ENCODE measurements around the gene POC1B.

The POC1B gene

DNA sequence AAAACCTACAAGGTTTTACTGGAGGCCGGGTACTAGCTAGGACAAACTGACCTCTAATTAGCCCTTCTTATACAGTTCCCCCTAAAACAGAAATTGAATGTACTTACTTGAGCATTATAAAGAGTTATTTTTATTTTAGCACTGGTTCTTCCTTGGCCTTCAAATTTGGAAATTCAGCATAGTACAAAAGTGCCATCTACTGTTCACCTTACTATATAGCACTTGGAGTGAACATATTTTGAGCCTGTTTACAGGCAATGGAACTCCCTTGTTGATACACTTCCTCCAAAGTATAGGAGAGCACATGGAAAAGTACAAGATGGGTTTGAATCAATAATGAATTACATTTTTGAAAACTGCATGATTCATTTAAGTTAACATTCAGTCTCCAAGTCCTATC is 3.9 kb upstream of the POC1B start:
- H3K4me3 ChIP-seq (ENCODE audit: low read length), result no peak overlapping the region
- H3K4me1 ChIP-seq (ENCODE audit: control insufficient read depth, low read depth, low read length), result no peaks in the 10 kb centered on the region
- no peaks in the 10 kb centered on the region for H3K27me3 ChIP-seq (ENCODE audit: control insufficient read depth, insufficient read depth, low read length)
- H3K36me3 ChIP-seq (ENCODE audit: control insufficient read depth, low read depth, low read length), result no peaks in the 10 kb centered on the region
- H3K9ac ChIP-seq (ENCODE audit: low read length), result no peak overlapping the region
- no peak overlapping the region for H3K27ac ChIP-seq (ENCODE audit: low read length)
- no peaks in the 10 kb centered on the region for H3K9me3 ChIP-seq (ENCODE audit: control insufficient read depth, low read depth, low read length)

DNA sequence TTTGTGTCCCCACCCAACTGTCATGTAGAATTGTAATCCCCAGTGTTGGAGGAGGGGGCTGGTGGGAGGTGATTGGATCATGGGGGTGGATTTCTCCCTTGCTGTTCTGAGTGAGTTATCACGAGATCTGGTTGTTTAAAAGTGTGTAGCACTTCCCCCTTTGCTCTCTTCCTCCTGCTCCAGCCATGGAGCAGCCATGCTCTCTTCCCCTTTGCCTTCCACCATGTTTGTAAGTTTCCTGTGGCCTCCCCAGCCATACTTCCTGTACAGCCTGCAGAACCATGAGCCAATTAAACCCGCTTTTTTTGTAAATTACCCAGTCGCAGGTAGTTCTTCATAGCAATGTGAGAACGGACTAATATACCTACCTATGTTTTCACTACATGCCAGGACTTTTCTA is 2.6 kb upstream of the POC1B start:
- H3K36me3 ChIP-seq (ENCODE audit: control insufficient read depth, low read depth, low read length), result no peaks in the 10 kb centered on the region
- no peak overlapping the region for H3K9ac ChIP-seq (ENCODE audit: low read length)
- H3K9me3 ChIP-seq (ENCODE audit: control insufficient read depth, low read depth, low read length), result no peaks in the 10 kb centered on the region
- H3K27me3 ChIP-seq (ENCODE audit: control insufficient read depth, insufficient read depth, low read length), result no peaks in the 10 kb centered on the region
- no peak overlapping the region for H3K4me3 ChIP-seq (ENCODE audit: low read length)
- no peak overlapping the region for H3K27ac ChIP-seq (ENCODE audit: low read length)
- H3K4me1 ChIP-seq (ENCODE audit: control insufficient read depth, low read depth, low read length), result peaks cover 3% of the 10 kb centered on the region

- Histone ChIP-seq H3K9ac (ENCODE audit: low read length) (peak overlapping the region; percentile 72), H3K27me3 (ENCODE audit: control insufficient read depth, insufficient read depth, low read length) (no peaks in the 10 kb centered on the region), H3K4me3 (ENCODE audit: low read length) (peak overlapping the region; percentile 91), H3K9me3 (ENCODE audit: control insufficient read depth, low read depth, low read length) (no peaks in the 10 kb centered on the region), H3K4me1 (ENCODE audit: control insufficient read depth, low read depth, low read length) (peaks cover 3% of the 10 kb centered on the region), H3K36me3 (ENCODE audit: control insufficient read depth, low read depth, low read length) (no peaks in the 10 kb centered on the region), H3K27ac (ENCODE audit: low read length) (no peak overlapping the region)
Measured at GRCh38 chr12:89525305-89525823, 483 bp downstream of the POC1B start.

- Histone ChIP-seq H3K4me1 (ENCODE audit: control insufficient read depth, low read depth, low read length) (peaks cover 3% of the 10 kb centered on the region), H3K4me3 (ENCODE audit: low read length) (peak within 1 kb of the TSS; percentile 91), H3K36me3 (ENCODE audit: control insufficient read depth, low read depth, low read length) (no peaks in the 10 kb centered on the region), H3K9ac (ENCODE audit: low read length) (peak within 1 kb of the TSS; percentile 72), H3K9me3 (ENCODE audit: control insufficient read depth, low read depth, low read length) (no peaks in the 10 kb centered on the region), H3K27me3 (ENCODE audit: control insufficient read depth, insufficient read depth, low read length) (no peaks in the 10 kb centered on the region), H3K27ac (ENCODE audit: low read length) (no peak within 1 kb of the TSS)
Measured at GRCh38 chr12:89524541-89525304, 1.1 kb downstream of the POC1B start, which contains the start of gene GALNT4. GALNT4 (minus strand) TSS chr12:89524796; CDS start chr12:89524549, 247 bp downstream.

GRCh38 chr12:89523843-89524540 is 1.9 kb downstream of the POC1B start:
- peak overlapping the region; percentile 72 for H3K9ac ChIP-seq (ENCODE audit: low read length)
- no peaks in the 10 kb centered on the region for H3K9me3 ChIP-seq (ENCODE audit: control insufficient read depth, low read depth, low read length)
- peak overlapping the region; percentile 91 for H3K4me3 ChIP-seq (ENCODE audit: low read length)
- H3K27ac ChIP-seq (ENCODE audit: low read length), result no peak overlapping the region
- no peaks in the 10 kb centered on the region for H3K36me3 ChIP-seq (ENCODE audit: control insufficient read depth, low read depth, low read length)
- H3K27me3 ChIP-seq (ENCODE audit: control insufficient read depth, insufficient read depth, low read length), result no peaks in the 10 kb centered on the region
- H3K4me1 ChIP-seq (ENCODE audit: control insufficient read depth, low read depth, low read length), result peaks cover 3% of the 10 kb centered on the region

DNA sequence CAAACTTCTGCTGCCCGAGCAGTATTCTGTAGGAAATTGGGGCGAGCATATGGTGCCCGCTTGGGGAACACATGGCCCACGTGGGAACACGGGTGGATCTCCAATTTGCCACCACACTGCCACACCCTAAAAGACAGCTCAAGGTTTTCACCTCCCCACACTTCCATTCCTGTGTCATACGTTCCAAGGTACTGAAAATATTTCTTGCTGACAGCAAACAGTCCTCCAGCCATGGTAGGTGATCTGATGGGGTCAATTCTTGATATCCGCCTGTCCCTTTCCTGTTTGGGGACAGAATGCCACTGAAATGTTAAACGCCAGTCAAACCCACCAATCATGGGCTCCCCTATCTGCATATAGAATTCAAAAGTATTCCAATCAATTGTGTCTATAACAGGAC is 2.5 kb downstream of the POC1B start:
- H3K36me3 ChIP-seq (ENCODE audit: control insufficient read depth, low read depth, low read length), result no peaks in the 10 kb centered on the region
- H3K9ac ChIP-seq (ENCODE audit: low read length), result no peak overlapping the region
- no peak overlapping the region for H3K27ac ChIP-seq (ENCODE audit: low read length)
- H3K9me3 ChIP-seq (ENCODE audit: control insufficient read depth, low read depth, low read length), result no peaks in the 10 kb centered on the region
- no peak overlapping the region for H3K4me3 ChIP-seq (ENCODE audit: low read length)
- no peaks in the 10 kb centered on the region for H3K27me3 ChIP-seq (ENCODE audit: control insufficient read depth, insufficient read depth, low read length)
- peaks cover 3% of the 10 kb centered on the region for H3K4me1 ChIP-seq (ENCODE audit: control insufficient read depth, low read depth, low read length)

DNA sequence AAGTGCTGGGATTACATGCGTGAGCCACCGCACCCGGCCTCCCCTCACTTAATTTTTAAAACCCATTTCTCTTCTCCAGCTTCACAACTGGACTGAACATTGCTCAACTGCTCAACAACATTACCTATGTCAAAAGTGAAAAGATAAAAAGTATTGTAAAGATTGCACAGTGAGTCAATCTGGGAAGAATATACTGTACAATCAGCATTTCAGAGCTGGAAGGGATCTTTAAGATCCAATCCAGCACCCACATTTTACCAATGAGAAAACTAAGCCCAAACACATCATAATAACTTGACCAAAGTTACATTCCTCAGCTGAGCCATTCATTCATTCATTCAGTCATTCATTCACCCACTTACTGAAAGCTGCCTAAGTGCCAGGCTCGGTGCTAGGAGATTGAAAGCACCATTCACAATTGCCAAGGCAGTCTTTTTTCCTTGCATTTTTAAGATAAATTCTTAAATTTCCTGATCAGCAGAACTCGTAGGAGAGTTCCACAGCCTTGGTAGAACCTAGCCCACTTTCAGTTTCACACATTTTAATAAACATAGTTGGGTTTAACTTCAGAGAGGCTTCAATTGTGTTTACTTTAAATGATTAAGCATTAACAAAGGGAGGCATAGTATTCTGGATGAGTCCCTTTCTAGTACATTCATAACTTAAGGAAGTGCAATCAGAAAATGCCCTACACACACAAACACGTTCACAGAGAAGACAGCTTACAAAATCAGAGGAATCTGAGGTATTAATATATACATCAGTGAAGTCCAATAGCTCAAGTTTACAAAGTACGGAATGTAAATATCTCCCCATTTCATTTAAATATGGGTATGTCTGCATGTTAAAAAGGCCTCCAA is 4.3 kb downstream of the POC1B start:
- no peak overlapping the region for H3K27ac ChIP-seq (ENCODE audit: low read length)
- no peaks in the 10 kb centered on the region for H3K36me3 ChIP-seq (ENCODE audit: control insufficient read depth, low read depth, low read length)
- no peak overlapping the region for H3K9ac ChIP-seq (ENCODE audit: low read length)
- no peaks in the 10 kb centered on the region for H3K27me3 ChIP-seq (ENCODE audit: control insufficient read depth, insufficient read depth, low read length)
- H3K4me1 ChIP-seq (ENCODE audit: control insufficient read depth, low read depth, low read length), result peaks cover 3% of the 10 kb centered on the region
- no peak overlapping the region for H3K4me3 ChIP-seq (ENCODE audit: low read length)
- no peaks in the 10 kb centered on the region for H3K9me3 ChIP-seq (ENCODE audit: control insufficient read depth, low read depth, low read length)

DNA sequence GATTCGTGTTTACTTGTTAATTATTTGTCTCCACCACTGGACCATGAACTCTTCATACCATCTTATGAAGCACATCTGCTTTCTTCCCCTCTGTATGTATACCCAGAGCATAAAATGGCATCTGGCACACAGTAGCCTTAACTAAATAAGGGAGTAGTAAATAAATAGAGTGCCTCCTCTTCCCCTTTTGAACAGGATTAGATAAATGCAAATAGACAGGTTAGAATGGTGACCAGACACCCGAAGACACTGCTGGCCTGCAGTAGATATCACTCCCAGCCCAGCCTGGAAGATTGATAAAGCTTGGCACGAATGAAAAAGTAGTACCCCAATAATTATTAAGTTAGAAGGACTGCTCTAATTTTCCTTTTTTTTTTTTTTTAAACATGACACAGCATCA is 8.1 kb downstream of the POC1B start:
- Histone ChIP-seq H3K4me1 (ENCODE audit: control insufficient read depth, low read depth, low read length) (peaks cover 14% of the 10 kb centered on the region), H3K4me3 (ENCODE audit: low read length) (no peak overlapping the region), H3K9ac (ENCODE audit: low read length) (no peak overlapping the region), H3K27ac (ENCODE audit: low read length) (no peak overlapping the region), H3K9me3 (ENCODE audit: control insufficient read depth, low read depth, low read length) (no peaks in the 10 kb centered on the region), H3K36me3 (ENCODE audit: control insufficient read depth, low read depth, low read length) (no peaks in the 10 kb centered on the region), H3K27me3 (ENCODE audit: control insufficient read depth, insufficient read depth, low read length) (no peaks in the 10 kb centered on the region)

DNA sequence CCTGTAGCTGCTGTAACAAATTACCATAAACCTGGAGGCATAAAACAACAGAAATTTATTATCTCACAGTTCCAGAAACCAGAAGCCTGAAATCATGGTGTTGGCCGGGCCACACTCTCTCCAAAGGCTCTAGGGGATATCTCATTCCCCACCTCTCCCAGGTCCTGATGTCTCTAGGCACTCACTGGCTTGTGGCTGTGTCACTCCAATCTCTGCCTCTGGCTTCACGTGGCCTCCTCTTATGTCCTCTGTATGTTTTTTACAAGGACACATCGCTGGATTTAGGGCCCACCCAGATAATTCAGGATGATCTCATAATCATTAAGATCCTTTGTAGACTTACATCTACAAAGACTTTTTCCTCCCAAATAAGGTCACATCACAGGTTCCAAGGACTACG is 9.2 kb downstream of the POC1B start:
- Histone ChIP-seq H3K4me1 (ENCODE audit: control insufficient read depth, low read depth, low read length) (peaks cover 14% of the 10 kb centered on the region), H3K27me3 (ENCODE audit: control insufficient read depth, insufficient read depth, low read length) (no peaks in the 10 kb centered on the region), H3K4me3 (ENCODE audit: low read length) (no peak overlapping the region), H3K9ac (ENCODE audit: low read length) (no peak overlapping the region), H3K9me3 (ENCODE audit: control insufficient read depth, low read depth, low read length) (no peaks in the 10 kb centered on the region), H3K36me3 (ENCODE audit: control insufficient read depth, low read depth, low read length) (no peaks in the 10 kb centered on the region), H3K27ac (ENCODE audit: low read length) (no peak overlapping the region)

GRCh38 chr12:89514751-89515150 is 11.1 kb downstream of the POC1B start:
- Histone ChIP-seq H3K4me3 (ENCODE audit: low read length) (no peak overlapping the region), H3K9me3 (ENCODE audit: control insufficient read depth, low read depth, low read length) (no peaks in the 10 kb centered on the region), H3K4me1 (ENCODE audit: control insufficient read depth, low read depth, low read length) (peaks cover 14% of the 10 kb centered on the region), H3K9ac (ENCODE audit: low read length) (no peak overlapping the region), H3K27ac (ENCODE audit: low read length) (no peak overlapping the region), H3K36me3 (ENCODE audit: control insufficient read depth, low read depth, low read length) (no peaks in the 10 kb centered on the region), H3K27me3 (ENCODE audit: control insufficient read depth, insufficient read depth, low read length) (no peaks in the 10 kb centered on the region)

DNA sequence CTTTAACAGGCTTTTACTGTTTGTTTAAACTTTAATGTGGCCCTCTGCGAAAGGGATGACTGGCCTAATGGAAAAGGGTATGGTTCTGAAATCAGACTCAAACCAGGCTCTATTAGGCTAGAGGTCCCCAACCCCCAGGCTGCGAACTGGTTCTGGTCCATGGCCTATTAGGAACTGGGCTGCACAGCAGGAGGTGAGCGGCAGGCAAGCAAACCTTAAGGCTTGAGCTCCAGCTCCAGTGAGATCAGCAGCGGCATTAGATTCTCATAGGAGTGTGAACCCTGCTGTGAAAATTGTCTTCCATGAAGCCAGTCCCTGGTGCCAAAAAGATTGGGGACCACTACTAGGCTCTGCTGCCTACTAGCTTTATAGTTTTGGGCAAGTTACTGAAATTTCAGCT is 12.3 kb downstream of the POC1B start:
- Histone ChIP-seq H3K9me3 (ENCODE audit: control insufficient read depth, low read depth, low read length) (no peaks in the 10 kb centered on the region), H3K27me3 (ENCODE audit: control insufficient read depth, insufficient read depth, low read length) (no peaks in the 10 kb centered on the region), H3K36me3 (ENCODE audit: control insufficient read depth, low read depth, low read length) (no peaks in the 10 kb centered on the region), H3K9ac (ENCODE audit: low read length) (no peak overlapping the region), H3K27ac (ENCODE audit: low read length) (no peak overlapping the region), H3K4me1 (ENCODE audit: control insufficient read depth, low read depth, low read length) (peaks cover 14% of the 10 kb centered on the region), H3K4me3 (ENCODE audit: low read length) (no peak overlapping the region)

All from iPS-18a (cell line).